GM21423 (cell line): Measurements from ENCODE around the gene S100A5.

Source experiments
- ATAC-seq: cut with Tn5 transposase; IDR thresholded peaks from one replicate; pipeline ENCODE4 v1.9.1; 2021; ENCODE audit warnings: mild to moderate bottlenecking, moderate library complexity; ENCODE audit not compliant: unreplicated experiment

The S100A5 gene

GRCh38 chr1:153513023-153513422, 27.7 kb downstream of the S100A5 start:
- no peak for ATAC-seq

DNA sequence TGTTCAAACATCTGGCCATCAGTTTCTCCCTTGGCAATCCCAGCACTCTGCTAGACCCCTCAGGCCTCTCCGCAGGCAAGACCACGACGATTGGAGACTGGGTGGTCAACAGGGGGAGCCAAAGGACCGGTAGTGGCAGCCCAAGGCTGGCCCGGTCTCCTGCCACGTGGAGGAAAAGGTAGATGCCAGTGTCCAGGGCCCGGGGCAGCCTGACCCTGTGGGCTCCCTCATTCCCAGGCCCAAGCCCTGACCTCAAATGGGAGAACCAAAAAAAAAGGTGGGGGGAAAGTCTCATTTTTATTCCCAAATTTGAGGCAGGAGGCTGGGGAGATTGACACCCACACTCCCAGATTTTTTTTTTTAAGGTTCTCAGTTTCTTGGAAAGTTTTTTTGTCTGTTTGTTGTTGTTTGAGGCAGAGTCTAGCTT, 29.7 kb downstream of the S100A5 start:
- ATAC-seq, result no peak

DNA sequence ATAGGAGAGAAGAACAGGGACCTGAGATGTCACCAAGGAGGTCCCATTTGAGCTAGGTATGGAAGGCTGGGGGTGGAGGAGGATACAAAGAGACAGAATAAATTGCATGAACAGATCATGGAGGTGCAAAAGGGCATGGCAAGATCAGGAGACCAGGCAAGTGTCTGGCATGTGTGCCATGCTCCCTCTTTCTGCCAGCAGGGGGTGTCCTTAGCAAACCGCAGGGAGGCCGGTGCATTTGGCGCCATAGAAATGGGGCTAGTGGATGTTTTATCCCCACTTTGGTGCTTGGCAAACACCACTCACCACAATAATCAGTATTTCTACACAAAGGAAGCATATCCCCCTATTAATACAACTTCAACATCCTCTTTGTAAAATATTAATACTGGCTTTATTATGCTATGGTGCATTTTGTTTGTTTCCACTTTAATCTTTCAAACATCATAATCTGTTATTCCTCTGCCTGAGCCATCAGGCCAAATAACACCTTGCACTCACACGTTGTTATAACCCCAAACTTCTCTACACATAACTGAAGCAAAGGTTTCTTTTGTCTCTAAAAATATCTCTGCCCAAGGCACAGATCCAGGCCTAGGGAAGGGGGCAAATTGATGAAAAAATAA, 30.9 kb downstream of the S100A5 start:
- ATAC-seq, result no peak

DNA sequence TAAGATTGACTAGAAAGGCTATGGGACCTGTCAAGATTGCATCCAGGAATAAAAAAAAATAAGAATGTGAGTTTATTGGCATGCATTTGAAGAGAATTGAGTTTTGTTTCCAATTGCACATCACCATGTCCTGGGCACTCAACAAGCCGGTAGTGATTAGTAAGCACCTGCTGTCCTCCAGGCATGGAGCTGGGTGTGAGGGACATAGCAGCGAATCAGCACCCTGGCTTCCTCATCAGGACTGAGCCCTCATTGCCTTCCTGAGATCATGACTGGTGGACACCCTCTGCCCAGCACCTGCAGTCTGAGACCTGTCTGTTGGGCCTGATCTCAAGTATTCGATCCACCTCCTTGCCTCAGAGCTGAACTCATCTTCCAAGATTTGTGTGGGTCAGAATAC, 31.7 kb downstream of the S100A5 start:
- no peak for ATAC-seq

- no peak for ATAC-seq
These were observed 32.7 kb downstream of the S100A5 start for GRCh38 chr1:153507926-153508583.

GRCh38 chr1:153506831-153507413, 33.8 kb downstream of the S100A5 start:
- no peak for ATAC-seq

GRCh38 chr1:153506386-153506785, 34.3 kb downstream of the S100A5 start:
- ATAC-seq, result no peak

GRCh38 chr1:153505576-153505975, 35.2 kb downstream of the S100A5 start:
- ATAC-seq, result no peak

- ATAC-seq, result no peak
These were observed 37.0 kb downstream of the S100A5 start for GRCh38 chr1:153503766-153504165.

DNA sequence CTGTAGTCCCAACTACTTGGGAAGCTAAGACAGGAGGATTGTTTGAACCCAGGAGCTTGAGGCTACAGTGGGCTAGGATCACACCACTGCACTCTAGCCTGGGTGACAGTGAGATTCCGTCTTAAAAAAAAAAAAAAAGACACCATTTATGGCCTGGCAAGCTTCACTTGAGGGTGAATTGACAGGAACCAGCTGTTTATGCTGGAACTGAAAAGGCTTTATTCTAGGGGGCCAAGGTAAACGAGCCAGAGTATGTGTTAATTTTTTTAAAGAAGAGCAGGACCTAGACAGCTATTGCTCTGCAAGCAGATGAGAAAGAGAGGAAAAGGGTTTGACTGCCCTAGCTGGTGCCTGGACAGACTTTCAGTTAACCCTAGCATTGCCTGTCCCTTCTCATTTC, 42.0 kb downstream of the S100A5 start:
- ATAC-seq, result no peak

DNA sequence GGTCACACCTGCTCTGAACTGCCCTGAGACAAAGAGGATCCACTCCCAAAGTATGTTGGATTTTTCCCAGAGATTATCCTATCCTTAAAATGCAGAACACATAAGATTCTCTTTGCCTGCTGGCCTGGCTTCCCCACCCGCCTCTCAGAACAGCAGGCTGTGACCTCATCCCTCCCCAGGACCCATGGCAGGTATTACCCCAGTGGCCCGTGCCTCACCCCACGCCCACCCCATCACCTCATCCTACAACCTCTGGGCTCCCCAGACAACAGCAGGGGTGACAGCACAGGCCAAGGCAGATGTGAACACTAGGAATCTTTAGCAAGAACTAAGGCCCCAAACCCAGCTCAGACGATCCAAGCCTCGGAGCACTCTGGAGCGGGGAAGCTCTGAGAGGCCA, 45.2 kb downstream of the S100A5 start:
- no peak for ATAC-seq

DNA sequence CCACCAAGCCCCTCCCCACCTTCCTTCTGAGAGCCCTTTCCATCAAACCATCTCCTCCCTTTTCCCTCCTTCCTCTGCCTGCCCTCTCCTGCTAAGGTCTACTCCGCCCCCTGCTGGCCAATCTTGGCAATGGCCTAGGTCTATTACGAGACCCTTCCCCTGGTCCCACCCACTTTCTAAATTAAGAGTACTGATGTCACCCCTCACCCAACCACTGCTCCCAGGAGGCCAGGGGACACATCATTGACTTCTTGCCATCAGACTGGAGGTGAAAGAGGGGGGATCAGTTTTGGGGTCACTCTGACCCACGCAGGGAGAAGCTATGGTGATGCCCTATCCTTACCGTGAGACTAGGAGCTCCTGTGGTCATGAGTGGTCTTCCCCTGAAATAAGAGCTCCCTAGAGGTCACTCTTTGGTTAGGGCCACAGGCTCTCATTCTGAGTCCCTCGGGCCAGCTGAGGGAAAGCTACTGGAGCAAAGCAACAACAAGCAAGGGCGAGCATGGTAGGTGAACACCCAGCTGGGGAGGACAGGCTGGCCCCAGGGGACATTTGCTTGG, 45.7 kb downstream of the S100A5 start:
- ATAC-seq, result no peak

DNA sequence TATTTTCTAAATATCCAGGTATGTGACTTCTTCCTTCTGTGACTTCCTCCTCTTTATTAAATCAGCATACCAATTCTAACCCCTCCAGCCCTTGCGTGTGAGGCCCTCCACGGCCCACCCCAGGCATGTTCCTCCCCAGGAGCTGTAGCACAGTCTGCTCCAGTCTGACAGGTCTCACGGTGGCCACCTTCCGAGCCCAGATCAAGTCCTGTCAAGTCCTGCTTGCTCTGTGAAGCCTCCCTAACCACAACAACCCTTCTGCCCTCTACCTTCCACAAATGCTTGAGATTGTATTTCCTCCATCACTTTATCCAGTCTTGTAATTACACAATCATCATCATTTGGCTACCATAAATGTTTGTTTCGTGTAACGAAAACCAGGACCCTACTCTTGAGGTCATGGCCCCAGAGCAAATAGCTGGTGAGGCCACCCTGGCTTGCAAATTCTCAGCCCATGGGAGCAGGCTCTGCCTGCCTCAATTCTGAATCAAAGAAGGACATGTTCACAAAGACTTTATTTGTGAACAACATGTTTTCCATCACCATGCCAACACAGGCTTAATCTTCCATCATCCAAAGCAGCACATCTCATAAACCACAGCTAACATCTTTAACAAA, 47.3 kb downstream of the S100A5 start:
- ATAC-seq, result no peak

DNA sequence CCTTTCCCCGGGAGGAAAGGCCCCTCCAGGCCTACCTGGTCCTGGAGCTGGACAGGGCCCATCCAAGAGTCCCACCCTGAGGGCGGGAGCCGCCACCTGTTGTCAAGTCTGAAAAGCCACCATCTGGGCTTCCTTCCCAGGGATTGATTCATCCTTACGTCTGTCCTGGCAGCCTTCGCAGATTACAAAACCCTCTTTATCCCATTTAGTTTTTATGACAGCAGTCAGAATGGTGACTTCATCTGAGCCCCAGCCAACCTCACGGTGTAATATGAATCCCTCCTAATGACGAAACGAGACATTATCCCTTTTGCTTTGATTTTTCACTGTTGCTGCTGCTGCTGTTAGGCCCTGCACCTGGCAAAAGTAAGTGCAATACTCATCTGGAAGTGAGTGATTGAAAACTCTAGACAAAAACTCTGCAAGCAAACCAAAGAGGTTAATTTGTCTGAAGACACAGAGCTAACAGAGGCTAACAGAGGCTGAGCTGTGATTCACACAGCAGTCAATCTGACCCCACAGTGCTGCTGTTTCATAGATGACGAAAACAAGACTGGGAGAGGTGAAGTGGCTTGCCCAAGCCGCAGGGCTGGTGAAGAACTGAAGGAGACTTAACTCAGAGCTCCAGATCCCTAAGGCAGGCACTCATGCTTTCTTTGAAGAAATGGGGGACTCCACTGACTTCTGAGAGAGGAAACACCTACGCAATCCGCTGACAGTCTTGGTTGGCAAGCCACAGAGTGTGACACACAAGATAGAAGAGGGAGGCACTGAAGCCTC, 50.3 kb downstream of the S100A5 start:
- ATAC-seq, result no peak

- ATAC-seq, result no peak
These were observed 52.0 kb downstream of the S100A5 start for GRCh38 chr1:153488731-153489130.

- ATAC-seq, result no peak
These were observed 53.0 kb downstream of the S100A5 start for GRCh38 chr1:153487707-153488106.
